ENCODE data around the gene OCRL. TPM values are rescaled to one million over a fixed set of nuclear protein-coding genes. Genes with fewer than 3 reads are reported as not detected.

OCRL gene
- total and polyA plus RNA-seq, 2 experiments from 2014 or later = 10.6 to 17.2 TPM

DNA sequence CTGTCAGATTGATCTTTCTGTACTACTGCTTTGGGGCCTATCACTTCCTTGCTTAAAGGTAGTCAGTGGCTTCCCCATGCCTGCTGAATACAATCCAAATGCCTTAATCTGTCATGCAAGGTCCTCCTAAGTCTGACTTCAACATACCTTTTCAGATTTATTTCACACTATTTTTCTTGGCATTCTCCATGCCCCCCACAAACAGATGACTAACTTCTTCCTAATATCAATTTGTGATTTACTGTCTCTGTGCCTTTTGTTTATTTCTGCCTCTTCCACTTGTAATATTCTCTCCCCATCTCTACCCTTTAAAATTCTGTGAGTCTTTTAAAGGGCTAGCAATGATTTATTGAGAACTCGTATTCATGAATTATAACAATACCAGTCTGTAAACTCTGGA, 41.8 kb downstream of the OCRL start:
- H3F3A ChIP-seq (ENCODE audit: insufficient read depth) = peaks cover 4% of the 10 kb centered on the region
- peaks cover 5% of the 10 kb centered on the region for H3K4me1 ChIP-seq (ENCODE audit: insufficient read depth)
- no peak overlapping the region for H3K9ac ChIP-seq
- TF ChIP-seq EZH2phosphoT487 (IDR thresholded peaks at IDR 0.05; ENCODE audit: insufficient read depth, low read depth) (no peak), EZH2 (IDR thresholded peaks at IDR 0.05; ENCODE audit: insufficient read depth, poor library complexity, severe bottlenecking) (no peak)
- no peak overlapping the region for H3K4me3 ChIP-seq
- 100% methylated on average over 1 of the region's 1 CpG for WGBS, 2 experiments (ENCODE audit: low coverage in 1 of 2, low lambda C conversion rate in 2 of 2, missing lambda C conversion rate in 2 of 2)
- H3K36me3 ChIP-seq (ENCODE audit: low read depth) = no peaks in the 10 kb centered on the region
- H3K27me3 ChIP-seq (replicated peaks; ENCODE audit: insufficient read depth) = no peaks in the 10 kb centered on the region
- DNase-seq = no peak
- H3K9me3 ChIP-seq (ENCODE audit: low read depth) = no peaks in the 10 kb centered on the region
- in situ Hi-C loops (cut with MboI) = no loop called here
- H3K79me2 ChIP-seq (ENCODE audit: insufficient read depth) = no peaks in the 10 kb centered on the region
- no peaks in the 10 kb centered on the region for H4K20me1 ChIP-seq (ENCODE audit: insufficient read depth)
- H2AFZ ChIP-seq = no peak overlapping the region
- H3K27ac ChIP-seq = no peak overlapping the region
- no peak overlapping the region for H3K4me2 ChIP-seq (ENCODE audit: unreplicated experiment)
- H3K9me2 ChIP-seq (ENCODE audit: insufficient read depth) = no peaks in the 10 kb centered on the region

DNA sequence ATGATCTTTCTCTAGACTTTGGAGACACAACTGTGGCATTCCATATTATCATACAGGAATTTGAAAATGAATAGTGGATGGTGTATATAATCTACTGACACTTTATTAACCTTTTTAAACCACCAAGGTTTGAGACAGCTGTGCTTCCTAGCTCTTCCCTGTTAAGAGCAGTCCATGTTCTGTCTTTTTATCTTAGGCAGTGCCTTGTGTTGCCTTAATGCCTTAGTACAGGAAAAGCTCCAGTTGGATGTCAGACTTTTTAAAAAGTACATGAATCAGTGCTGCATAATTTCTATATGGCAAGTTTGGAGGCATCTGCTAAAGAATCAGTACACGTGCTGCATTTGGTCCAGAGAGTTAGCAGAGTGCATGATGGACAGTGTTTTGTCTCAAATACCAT, 45.1 kb downstream of the OCRL start:
- H3K9me2 ChIP-seq (ENCODE audit: insufficient read depth) = no peaks in the 10 kb centered on the region
- WGBS, 2 experiments (ENCODE audit: low coverage in 1 of 2, low lambda C conversion rate in 2 of 2, missing lambda C conversion rate in 2 of 2) = 95 to 100% methylated on average over 1 of the region's 1 CpG
- H3K9ac ChIP-seq = no peak overlapping the region
- H3K27ac ChIP-seq = no peak overlapping the region
- no peaks in the 10 kb centered on the region for H3K79me2 ChIP-seq (ENCODE audit: insufficient read depth)
- in situ Hi-C loops (cut with MboI) = no loop called here
- no peaks in the 10 kb centered on the region for H3F3A ChIP-seq (ENCODE audit: insufficient read depth)
- H3K36me3 ChIP-seq (ENCODE audit: low read depth) = 0 out of 2 replicates have a peak, but pooled peaks cover 3% of the 10 kb centered on the region
- no peak overlapping the region for H3K4me3 ChIP-seq
- no peaks in the 10 kb centered on the region for H4K20me1 ChIP-seq (ENCODE audit: insufficient read depth)
- H3K27me3 ChIP-seq (replicated peaks; ENCODE audit: insufficient read depth) = no peaks in the 10 kb centered on the region
- no peak for TF ChIP-seq EZH2 (IDR thresholded peaks at IDR 0.05; ENCODE audit: insufficient read depth, poor library complexity, severe bottlenecking)
- TF ChIP-seq EZH2phosphoT487 (IDR thresholded peaks at IDR 0.05; ENCODE audit: insufficient read depth, low read depth) = no peak
- H3K4me2 ChIP-seq (ENCODE audit: unreplicated experiment) = no peak overlapping the region
- no peak overlapping the region for H2AFZ ChIP-seq
- DNase-seq = no peak
- H3K9me3 ChIP-seq (ENCODE audit: low read depth) = no peaks in the 10 kb centered on the region
- H3K4me1 ChIP-seq (ENCODE audit: insufficient read depth) = no peaks in the 10 kb centered on the region; the same call in 1 of the 2 replicates

DNA sequence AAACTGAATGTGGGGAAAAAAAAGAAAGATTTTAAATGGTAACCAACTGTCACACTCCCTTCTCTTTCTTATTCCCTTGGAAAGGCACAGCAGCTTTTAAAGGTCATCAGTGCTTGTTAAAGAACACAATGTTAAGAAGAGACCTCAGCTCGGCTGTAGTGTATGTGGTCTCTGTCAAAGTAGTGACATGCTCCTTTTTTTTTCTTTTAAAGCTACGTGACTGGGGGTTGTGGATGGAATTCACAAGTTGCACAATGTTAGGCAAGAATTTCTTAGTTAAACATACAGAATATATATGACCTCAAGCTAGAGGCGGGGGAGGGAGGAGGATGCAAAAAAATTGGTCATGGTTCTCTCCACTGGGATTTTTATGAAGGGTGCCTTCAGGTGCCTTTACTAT, 45.6 kb downstream of the OCRL start:
- no peak overlapping the region for H3K27ac ChIP-seq
- no peak overlapping the region for H3K4me2 ChIP-seq (ENCODE audit: unreplicated experiment)
- H3K27me3 ChIP-seq (replicated peaks; ENCODE audit: insufficient read depth) = no peaks in the 10 kb centered on the region
- no peak overlapping the region for H2AFZ ChIP-seq
- H3K4me3 ChIP-seq = no peak overlapping the region
- no peaks in the 10 kb centered on the region for H3K9me2 ChIP-seq (ENCODE audit: insufficient read depth)
- H3K4me1 ChIP-seq (ENCODE audit: insufficient read depth) = no peaks in the 10 kb centered on the region; the same call in 1 of the 2 replicates
- H3F3A ChIP-seq (ENCODE audit: insufficient read depth) = no peaks in the 10 kb centered on the region
- no peak for DNase-seq
- no peaks in the 10 kb centered on the region for H3K9me3 ChIP-seq (ENCODE audit: low read depth)
- no peak overlapping the region for H3K9ac ChIP-seq
- WGBS, 2 experiments (ENCODE audit: low coverage in 1 of 2, low lambda C conversion rate in 2 of 2, missing lambda C conversion rate in 2 of 2) = 60 to 76% methylated on average over 3 of the region's 3 CpGs
- H3K36me3 ChIP-seq (ENCODE audit: low read depth) = 0 out of 2 replicates have a peak, but pooled peaks cover 3% of the 10 kb centered on the region
- H3K79me2 ChIP-seq (ENCODE audit: insufficient read depth) = no peaks in the 10 kb centered on the region
- H4K20me1 ChIP-seq (ENCODE audit: insufficient read depth) = no peaks in the 10 kb centered on the region
- in situ Hi-C loops (cut with MboI) = no loop called here
- no peak for TF ChIP-seq EZH2 (IDR thresholded peaks at IDR 0.05; ENCODE audit: insufficient read depth, poor library complexity, severe bottlenecking)
- TF ChIP-seq EZH2phosphoT487 (IDR thresholded peaks at IDR 0.05; ENCODE audit: insufficient read depth, low read depth) = no peak

DNA sequence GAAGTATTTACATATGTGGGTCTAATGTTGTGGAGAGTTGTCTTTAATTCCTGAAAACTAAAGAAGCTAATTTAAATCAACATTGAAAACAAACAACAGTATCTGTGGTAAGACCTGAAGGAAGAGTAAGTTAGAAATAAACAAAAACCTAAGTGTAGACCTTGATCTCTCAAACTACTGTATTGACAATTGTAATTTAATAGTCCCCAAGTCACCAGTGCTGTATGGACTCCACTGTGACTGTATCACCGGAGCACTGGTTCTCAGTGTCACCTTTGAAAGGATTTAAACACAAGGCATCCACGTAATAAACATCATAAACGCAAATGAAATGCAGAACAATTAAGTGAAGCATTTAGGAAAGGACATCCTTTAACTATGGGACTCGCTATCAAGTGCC, 46.4 kb downstream of the OCRL start:
- Histone ChIP-seq H3K9ac (no peak overlapping the region), H3K9me3 (ENCODE audit: low read depth) (no peaks in the 10 kb centered on the region), H3K9me2 (ENCODE audit: insufficient read depth) (no peaks in the 10 kb centered on the region), H3F3A (ENCODE audit: insufficient read depth) (no peaks in the 10 kb centered on the region), H3K27ac (no peak overlapping the region), H3K27me3 (replicated peaks; ENCODE audit: insufficient read depth) (no peaks in the 10 kb centered on the region), H3K4me2 (ENCODE audit: unreplicated experiment) (no peak overlapping the region), H3K4me3 (no peak overlapping the region), H3K4me1 (ENCODE audit: insufficient read depth) (no peaks in the 10 kb centered on the region; the same call in 1 of the 2 replicates), H3K79me2 (ENCODE audit: insufficient read depth) (no peaks in the 10 kb centered on the region), H2AFZ (no peak overlapping the region), H4K20me1 (ENCODE audit: insufficient read depth) (no peaks in the 10 kb centered on the region), H3K36me3 (ENCODE audit: low read depth) (0 out of 2 replicates have a peak, but pooled peaks cover 3% of the 10 kb centered on the region)
- TF ChIP-seq EZH2 (IDR thresholded peaks at IDR 0.05; ENCODE audit: insufficient read depth, poor library complexity, severe bottlenecking) (no peak), EZH2phosphoT487 (IDR thresholded peaks at IDR 0.05; ENCODE audit: insufficient read depth, low read depth) (no peak)
- in situ Hi-C loops (cut with MboI) = no loop called here
- 99 to 100% methylated on average over 4 of the region's 4 CpGs for WGBS, 2 experiments (ENCODE audit: low coverage in 1 of 2, low lambda C conversion rate in 2 of 2, missing lambda C conversion rate in 2 of 2)
- DNase-seq = no peak

DNA sequence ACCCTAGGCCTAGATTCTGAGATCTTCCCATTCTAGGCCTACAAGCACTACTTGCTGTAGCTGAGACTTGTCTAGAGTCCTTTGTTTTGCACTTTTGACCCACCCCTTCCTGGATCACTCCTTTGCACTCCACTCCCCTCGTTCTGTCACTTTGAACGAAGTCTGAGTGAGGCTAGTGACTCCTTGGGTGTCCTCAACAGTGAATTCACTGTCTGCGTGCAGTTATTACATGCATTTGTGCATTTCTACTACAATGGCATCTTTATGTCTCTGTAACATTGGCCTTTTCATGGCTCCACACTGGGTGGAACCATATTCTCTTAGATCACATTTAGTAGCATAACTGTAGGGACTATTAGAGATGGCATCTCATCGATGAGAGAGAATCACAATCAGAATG, 50.5 kb downstream of the OCRL start:
- no peak overlapping the region for H3K27ac ChIP-seq
- no peaks in the 10 kb centered on the region for H3K9me2 ChIP-seq (ENCODE audit: insufficient read depth)
- no peaks in the 10 kb centered on the region for H3K27me3 ChIP-seq (replicated peaks; ENCODE audit: insufficient read depth)
- H4K20me1 ChIP-seq (ENCODE audit: insufficient read depth) = no peaks in the 10 kb centered on the region
- no peak overlapping the region for H3K4me2 ChIP-seq (ENCODE audit: unreplicated experiment)
- H2AFZ ChIP-seq = no peak overlapping the region
- peaks cover 10% of the 10 kb centered on the region for H3K4me1 ChIP-seq (ENCODE audit: insufficient read depth)
- TF ChIP-seq EZH2phosphoT487 (IDR thresholded peaks at IDR 0.05; ENCODE audit: insufficient read depth, low read depth) (no peak), EZH2 (IDR thresholded peaks at IDR 0.05; ENCODE audit: insufficient read depth, poor library complexity, severe bottlenecking) (no peak)
- DNase-seq = no peak
- H3F3A ChIP-seq (ENCODE audit: insufficient read depth) = no peaks in the 10 kb centered on the region
- H3K9me3 ChIP-seq (ENCODE audit: low read depth) = no peaks in the 10 kb centered on the region
- no peak overlapping the region for H3K9ac ChIP-seq
- H3K36me3 ChIP-seq (ENCODE audit: low read depth) = 0 out of 2 replicates have a peak, but pooled peaks cover 3% of the 10 kb centered on the region
- H3K79me2 ChIP-seq (ENCODE audit: insufficient read depth) = no peaks in the 10 kb centered on the region
- WGBS, 2 experiments (ENCODE audit: low coverage in 1 of 2, low lambda C conversion rate in 2 of 2, missing lambda C conversion rate in 2 of 2) = 97 to 100% methylated on average over 4 of the region's 4 CpGs
- in situ Hi-C loops (cut with MboI) = no loop called here
- H3K4me3 ChIP-seq = no peak overlapping the region
